Kidney epithelial cell (primary cell): ENCODE measurements around the gene TBC1D24. TPM values are rescaled to one million over a fixed set of nuclear protein-coding genes. Genes with fewer than 3 reads are reported as not detected.

ENCODE experiments used
- DNase-seq: peaks from one replicate; pipeline ENCODE4 v3.0.0-alpha.2; 2010; ENCODE audit warnings: low read depth
- H3K27me3 ChIP-seq: 2 replicates; pipeline ENCODE4 v1.6.0; 2011; ENCODE audit warnings: low read length; ENCODE audit not compliant: control insufficient read depth, insufficient read depth
- H3K36me3 ChIP-seq: 2 replicates; pipeline ENCODE4 v1.5.1; 2011; ENCODE audit warnings: low read length; ENCODE audit not compliant: control insufficient read depth, insufficient read depth
- H3K4me3 ChIP-seq: 2 replicates; pipeline ENCODE4 v1.5.1; 2011; ENCODE audit warnings: low read depth, mild to moderate bottlenecking, control low read depth, low read length
- total RNA-seq: library from RNA; depleted of rRNA; stranded (reverse); fragments of >200 nt; gene quantifications from 2 replicates; pipeline ENCODE4 v1.2.3, GENCODE V29; 2015
- TF ChIP-seq, protein P1 (sequence below): IDR thresholded peaks from 2 replicates; pipeline ENCODE4 v1.5.1; 2011; ENCODE audit warnings: mild to moderate bottlenecking, moderate library complexity, low read length, control low read depth, inconsistent platforms; ENCODE audit not compliant: insufficient read depth, poor library complexity, severe bottlenecking

Gene TBC1D24
- total RNA-seq, 1 donor from 2014 or later, result 14.5 TPM

DNA sequence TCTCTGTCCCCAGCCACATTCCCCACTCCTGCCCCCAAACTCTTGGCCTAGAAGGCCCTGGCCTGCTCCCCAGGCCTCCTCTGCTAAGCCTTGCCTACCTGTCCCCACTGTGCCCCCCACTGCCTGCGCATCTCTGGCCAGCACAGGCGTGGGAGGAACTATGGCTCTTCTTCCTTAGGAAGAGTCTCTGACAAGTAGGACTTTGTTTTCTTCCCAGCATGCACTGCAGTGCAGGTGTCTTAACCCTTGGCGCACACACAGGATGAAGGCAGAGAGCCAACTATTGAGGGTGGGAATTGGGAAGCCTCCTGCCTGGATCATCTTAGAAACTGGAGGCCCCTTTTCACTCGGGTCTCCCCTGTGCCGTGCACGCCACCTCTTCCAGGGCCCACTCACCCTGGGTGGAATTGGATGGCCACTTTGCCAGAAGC lies 48.9 kb downstream of the TBC1D24 start:
- H3K27me3 ChIP-seq, result no peaks in the 10 kb centered on the region
- peaks cover 9% of the 10 kb centered on the region for H3K36me3 ChIP-seq
- no peak overlapping the region for H3K4me3 ChIP-seq
- DNase-seq, result no peak
- TF ChIP-seq, protein P1, sequence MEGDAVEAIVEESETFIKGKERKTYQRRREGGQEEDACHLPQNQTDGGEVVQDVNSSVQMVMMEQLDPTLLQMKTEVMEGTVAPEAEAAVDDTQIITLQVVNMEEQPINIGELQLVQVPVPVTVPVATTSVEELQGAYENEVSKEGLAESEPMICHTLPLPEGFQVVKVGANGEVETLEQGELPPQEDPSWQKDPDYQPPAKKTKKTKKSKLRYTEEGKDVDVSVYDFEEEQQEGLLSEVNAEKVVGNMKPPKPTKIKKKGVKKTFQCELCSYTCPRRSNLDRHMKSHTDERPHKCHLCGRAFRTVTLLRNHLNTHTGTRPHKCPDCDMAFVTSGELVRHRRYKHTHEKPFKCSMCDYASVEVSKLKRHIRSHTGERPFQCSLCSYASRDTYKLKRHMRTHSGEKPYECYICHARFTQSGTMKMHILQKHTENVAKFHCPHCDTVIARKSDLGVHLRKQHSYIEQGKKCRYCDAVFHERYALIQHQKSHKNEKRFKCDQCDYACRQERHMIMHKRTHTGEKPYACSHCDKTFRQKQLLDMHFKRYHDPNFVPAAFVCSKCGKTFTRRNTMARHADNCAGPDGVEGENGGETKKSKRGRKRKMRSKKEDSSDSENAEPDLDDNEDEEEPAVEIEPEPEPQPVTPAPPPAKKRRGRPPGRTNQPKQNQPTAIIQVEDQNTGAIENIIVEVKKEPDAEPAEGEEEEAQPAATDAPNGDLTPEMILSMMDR, result no peak

DNA sequence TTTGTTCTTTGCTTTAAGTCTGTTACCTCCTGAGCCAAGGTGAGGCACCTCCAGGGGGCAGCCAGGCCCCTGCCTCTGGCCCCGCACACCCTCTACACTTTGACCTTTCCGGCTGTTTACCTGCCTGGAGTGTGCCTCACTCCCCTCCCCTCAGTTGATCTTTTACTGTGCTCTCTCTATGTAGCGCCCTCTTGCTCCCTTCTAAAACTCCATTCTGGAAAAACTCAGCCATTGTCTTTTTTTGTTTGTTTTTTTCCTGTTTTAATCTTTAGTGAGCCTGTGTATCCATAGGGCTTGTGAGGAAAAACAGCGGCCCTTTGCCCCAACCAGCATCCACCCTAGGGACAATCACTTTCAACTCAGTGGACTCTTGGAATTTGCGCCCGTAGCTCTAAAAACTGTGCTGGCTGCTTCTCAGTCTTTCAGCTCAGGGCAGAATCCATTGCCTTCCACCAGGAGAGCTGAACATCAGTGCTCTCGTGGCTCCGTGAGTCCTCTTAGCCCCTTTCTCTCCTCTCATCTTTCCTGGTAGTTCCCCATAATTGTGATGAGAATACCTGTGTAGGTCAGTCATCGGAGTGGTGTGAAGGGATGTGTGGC lies 49.5 kb downstream of the TBC1D24 start:
- Histone ChIP-seq H3K36me3 (peaks cover 10% of the 10 kb centered on the region), H3K27me3 (no peaks in the 10 kb centered on the region), H3K4me3 (no peak overlapping the region)
- DNase-seq, result no peak
- TF ChIP-seq, protein P1, result no peak

DNA sequence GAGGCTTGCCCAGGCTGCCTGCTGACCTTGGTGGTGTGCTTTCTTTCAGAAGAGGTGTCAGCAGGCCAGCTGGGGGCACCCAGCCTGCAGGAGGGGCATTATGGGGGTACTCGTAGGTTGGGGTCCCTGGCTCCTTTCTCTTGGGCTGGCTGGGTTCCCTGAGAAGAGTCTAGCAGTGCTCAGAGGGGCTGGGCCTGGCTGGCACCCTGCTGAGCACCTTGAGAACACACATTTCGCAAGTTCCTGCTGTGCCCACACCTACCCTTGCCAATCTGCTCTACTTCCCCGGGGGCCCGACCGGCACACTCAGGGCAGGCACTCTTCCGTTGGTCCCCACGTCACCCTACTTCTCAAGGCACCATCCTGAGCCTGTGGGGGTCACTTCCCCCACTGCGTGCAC lies 51.2 kb downstream of the TBC1D24 start:
- TF ChIP-seq, protein P1, result no peak
- Histone ChIP-seq H3K36me3 (peaks cover 11% of the 10 kb centered on the region), H3K4me3 (no peak overlapping the region), H3K27me3 (no peaks in the 10 kb centered on the region)
- no peak for DNase-seq

DNA sequence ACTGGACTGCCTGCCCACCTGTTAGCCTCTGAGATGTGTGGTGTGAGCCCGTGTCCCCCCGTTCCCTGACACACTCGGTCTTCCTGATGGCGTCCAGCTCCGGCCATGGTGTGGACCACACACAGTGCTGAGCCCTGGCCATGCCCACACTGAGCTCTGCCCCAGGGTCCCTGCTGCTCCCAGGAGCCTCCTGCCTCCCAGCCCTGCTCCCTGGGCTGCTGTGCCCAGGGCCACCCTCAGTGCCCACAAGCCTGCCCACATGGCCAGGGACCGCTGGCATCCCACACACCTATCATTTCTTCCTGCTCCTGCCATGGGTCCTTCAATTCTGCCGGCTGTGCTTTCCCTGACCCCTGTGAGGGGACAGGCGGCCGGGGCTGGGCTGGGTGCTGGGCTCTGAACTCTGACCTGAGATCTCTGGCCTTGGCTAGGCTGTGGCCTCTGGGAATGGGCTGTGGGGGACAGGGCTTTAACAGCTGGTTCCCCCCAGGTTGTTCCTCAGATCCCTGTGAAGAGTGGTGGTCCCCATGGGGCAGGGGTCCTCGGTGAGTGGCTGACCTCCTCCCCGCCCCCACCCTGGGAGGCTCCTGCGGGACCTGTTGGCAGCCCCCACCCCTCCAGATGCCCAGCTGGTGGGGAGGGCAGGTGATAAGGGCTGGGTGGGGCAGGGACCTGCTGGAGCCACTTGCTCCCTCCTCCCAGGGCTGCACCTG lies 52.3 kb downstream of the TBC1D24 start:
- Histone ChIP-seq H3K27me3 (no peaks in the 10 kb centered on the region), H3K4me3 (no peak overlapping the region), H3K36me3 (peaks cover 8% of the 10 kb centered on the region)
- no peak for DNase-seq
- TF ChIP-seq, protein P1, result no peak

DNA sequence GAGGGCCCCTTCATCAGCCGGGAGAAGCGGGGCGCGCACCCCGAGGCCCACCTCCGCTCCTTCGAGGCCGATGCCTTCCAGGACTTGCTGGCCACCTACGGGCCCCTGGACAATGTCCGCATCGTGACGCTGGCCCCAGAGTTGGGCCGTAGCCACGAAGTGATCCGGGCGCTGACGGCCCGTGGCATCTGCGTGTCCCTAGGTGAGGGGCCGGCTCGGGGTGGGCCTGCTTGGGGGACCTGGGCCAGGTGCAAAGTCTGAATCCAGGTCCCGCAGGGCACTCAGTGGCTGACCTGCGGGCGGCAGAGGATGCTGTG lies 52.8 kb downstream of the TBC1D24 start:
- peaks cover 8% of the 10 kb centered on the region for H3K36me3 ChIP-seq
- no peak for DNase-seq
- no peak overlapping the region for H3K4me3 ChIP-seq
- no peaks in the 10 kb centered on the region for H3K27me3 ChIP-seq
- TF ChIP-seq, protein P1, result no peak
